B cell (primary cell): ENCODE measurements around the gene MED12L. TPM values are rescaled to one million over a fixed set of nuclear protein-coding genes. Genes with fewer than 3 reads are reported as not detected.
A peak's percentile ranks its signal among the peaks of the same experiment; 100 is the strongest.

Experiments
- ATAC-seq: fragments of 200-7000 bp; cut with Tn5 transposase; one replicate; pipeline ENCODE4 v1.10.0; 2021; ENCODE audit warnings: low read depth, mild to moderate bottlenecking, moderate number of reproducible peaks, moderate library complexity
- CTCF ChIA-PET: fragments of 350-600 bp; sonication (Branson Sonifier 250); formaldehyde crosslinking; loops from one replicate; lab custom pipeline; 2021; ENCODE audit warnings: antibody characterized with exemption, inconsistent platforms; lab: Charles Lee
- POLR2A ChIA-PET: fragments of 350-600 bp; sonication (Branson Sonifier 250); formaldehyde crosslinking; loops from one replicate; lab custom pipeline; 2021; ENCODE audit warnings: antibody characterized with exemption; lab: Charles Lee
- DNase-seq: peaks from one replicate; pipeline ENCODE4 v3.0.0; 2013
- H2AFZ ChIP-seq: 2 replicates; pipeline ENCODE4 v1.6.1; 2012; ENCODE audit warnings: mild to moderate bottlenecking, low read depth, low read length; ENCODE audit not compliant: insufficient read depth, poor library complexity, severe bottlenecking
- H3K27ac ChIP-seq, 2 donors: 1 replicate in 1 of 2; 2 replicates in 1 of 2; pipeline ENCODE4 v1.5.1; 2012 to 2013; ENCODE audit warnings: low read length in 2 of 2, mild to moderate bottlenecking in 2 of 2, moderate library complexity in 1 of 2
- H3K27me3 ChIP-seq, 4 experiments: fragments of 200-600 bp in 1 of 4; sonication (generic) in 1 of 4; replicated peaks in 1 of 4; 1 replicate in 2 of 4; 2 replicates in 2 of 4; pipeline versions ENCODE4 v1.6.1 to v1.7.0; 2013 to 2016; ENCODE audit warnings: low read length in 3 of 4, mild to moderate bottlenecking in 2 of 4, mixed read lengths in 1 of 4, moderate library complexity in 1 of 4; ENCODE audit not compliant: insufficient read depth in 4 of 4, control insufficient read depth in 3 of 4; ENCODE audit errors: control extremely low read depth in 1 of 4
- H3K36me3 ChIP-seq, 2 experiments: replicated peaks in 1 of 2; 1 replicate in 1 of 2; 2 replicates in 1 of 2; pipeline versions ENCODE4 v1.6.1 to v1.7.1; 2013; ENCODE audit warnings: low read length in 1 of 2; ENCODE audit not compliant: insufficient read depth in 2 of 2, control insufficient read depth in 1 of 2; ENCODE audit errors: control extremely low read depth in 1 of 2, extremely low read depth in 1 of 2
- H3K4me1 ChIP-seq, 2 donors: fragments of 200-600 bp in 1 of 2; sonication (generic) in 1 of 2; 1 replicate in 1 of 2; 2 replicates in 1 of 2; pipeline versions ENCODE4 v1.5.1 to v1.6.1; 2013 to 2017; ENCODE audit warnings: low read length in 2 of 2; ENCODE audit not compliant: control insufficient read depth in 2 of 2, insufficient read depth in 2 of 2
- H3K4me2 ChIP-seq: replicated peaks from 2 replicates; pipeline ENCODE3; 2012; ENCODE audit warnings: mild to moderate bottlenecking, low read depth, low read length; ENCODE audit not compliant: poor library complexity, severe bottlenecking
- H3K4me3 ChIP-seq, 5 experiments: fragments of 200-600 bp in 1 of 5; sonication (generic) in 1 of 5; 1 replicate in 3 of 5; 2 replicates in 2 of 5; pipeline versions ENCODE4 v1.5.1 to v1.7.0; 2011 to 2016; ENCODE audit warnings: low read length in 4 of 5, mild to moderate bottlenecking in 4 of 5, low read depth in 2 of 5, control low read depth in 1 of 5, moderate library complexity in 1 of 5; ENCODE audit not compliant: insufficient read depth in 1 of 5; ENCODE audit errors: control extremely low read depth in 1 of 5, extremely low read depth in 1 of 5
- H3K79me2 ChIP-seq: fragments of 200-600 bp; sonication (generic); one replicate; pipeline ENCODE4 v1.6.0; 2016; ENCODE audit warnings: low read length; ENCODE audit not compliant: control insufficient read depth, insufficient read depth
- H3K9ac ChIP-seq: fragments of 200-600 bp; sonication (generic); 2 replicates; pipeline ENCODE4 v1.6.1; 2017; ENCODE audit warnings: mild to moderate bottlenecking, low read length, moderate library complexity
- H3K9me3 ChIP-seq, 3 donors: one replicate each; pipeline versions ENCODE4 v1.6.1 to v1.7.1; 2013; ENCODE audit warnings: low read length in 2 of 3; ENCODE audit not compliant: control insufficient read depth in 2 of 3, insufficient read depth in 1 of 3; ENCODE audit errors: control extremely low read depth in 1 of 3
- H4K20me1 ChIP-seq: 2 replicates; pipeline ENCODE4 v1.6.0; 2012; ENCODE audit warnings: mild to moderate bottlenecking, low read length; ENCODE audit not compliant: insufficient read depth, control insufficient read depth, poor library complexity, severe bottlenecking
- H3K27ac Mint-ChIP-seq: one replicate; pipeline ENCODE4 v1.8.0; 2021; ENCODE audit warnings: mixed read lengths
- H3K27me3 Mint-ChIP-seq: one replicate; pipeline ENCODE4 v1.8.0; 2021; ENCODE audit warnings: mixed read lengths
- H3K4me1 Mint-ChIP-seq: one replicate; pipeline ENCODE4 v1.8.0; 2021; ENCODE audit warnings: mixed read lengths
- H3K4me3 Mint-ChIP-seq: one replicate; pipeline ENCODE4 v1.8.0; 2021; ENCODE audit warnings: mixed read lengths
- H3K9me3 Mint-ChIP-seq: one replicate; pipeline ENCODE4 v1.8.0; 2022; ENCODE audit warnings: mixed read lengths; ENCODE audit not compliant: insufficient read depth
- EZH2 ChIP-seq: IDR thresholded peaks from 2 replicates; pipeline ENCODE4 v1.6.1; 2012; ENCODE audit warnings: borderline replicate concordance, low read depth, mild to moderate bottlenecking, moderate library complexity, low read length; ENCODE audit not compliant: insufficient read depth, poor library complexity, severe bottlenecking
- WGBS: methylation state at CpG from one replicate; pipeline ENCODE4 v1.1.5; 2013; ENCODE audit warnings: missing lambda C conversion rate; ENCODE audit not compliant: insufficient coverage; 5-methylcytosine and 5-hydroxymethylcytosine counted together
- intact Hi-C: fragments of 100-400 bp; cut with micrococcal nuclease; formaldehyde crosslinking; loops from one replicate; pipeline ENCODE4 v1.10.0; 2022
- polyA plus RNA-seq: library from polyadenylated mRNA; depleted of rRNA; stranded (reverse); fragments of >200 nt; gene quantifications from 2 replicates; pipeline ENCODE4 v1.2.3, GENCODE V29; 2012
- total RNA-seq, 2 donors: library from RNA; stranded (reverse); fragments of 120-200 nt in 1 of 2; gene quantifications; 1 replicate in 1 of 2; 2 replicates in 1 of 2; pipeline versions ENCODE4 v1.2.3 to v1.2.4, GENCODE V29; 2013 to 2022
- TF ChIP-seq, protein P1 (sequence below): fragments of 200-600 bp; IDR thresholded peaks from one replicate; pipeline ENCODE4 v1.8.0; 2022; ENCODE audit warnings: antibody characterized with exemption, mild to moderate bottlenecking

Gene MED12L
- total and polyA plus RNA-seq, 2 donors (not counting 1 experiment from before 2014, with no cell fraction given) = 0.07 to 0.30 TPM

GRCh38 chr3:151269631-151270030, 184.2 kb downstream of the MED12L start:
- no peaks in the 10 kb centered on the region for H3K27me3 ChIP-seq
- H2AFZ ChIP-seq = no peak overlapping the region
- CTCF ChIA-PET = interaction anchor here (1.1 to 10.2 kb wide), 2 partner anchors 9 to 101 kb away, joined by 4 to 115 read pairs; partner anchors contain the start of gene P2RY14
- Mint-ChIP-seq H3K4me3 (peak overlapping the region; percentile 27), H3K27ac (peak overlapping the region; percentile 58), H3K27me3 (no peaks in the 10 kb centered on the region), H3K4me1 (peaks cover 83% of the 10 kb centered on the region), H3K9me3 (no peaks in the 10 kb centered on the region)
- intact Hi-C loops = loop anchor here (5.0 to 10.0 kb wide), 4 partner anchors 667 to 1953 kb away; partner anchors contain the start of genes RAP2B and SELENOT
- TF ChIP-seq EZH2 = no peak
- TF ChIP-seq, protein P1, sequence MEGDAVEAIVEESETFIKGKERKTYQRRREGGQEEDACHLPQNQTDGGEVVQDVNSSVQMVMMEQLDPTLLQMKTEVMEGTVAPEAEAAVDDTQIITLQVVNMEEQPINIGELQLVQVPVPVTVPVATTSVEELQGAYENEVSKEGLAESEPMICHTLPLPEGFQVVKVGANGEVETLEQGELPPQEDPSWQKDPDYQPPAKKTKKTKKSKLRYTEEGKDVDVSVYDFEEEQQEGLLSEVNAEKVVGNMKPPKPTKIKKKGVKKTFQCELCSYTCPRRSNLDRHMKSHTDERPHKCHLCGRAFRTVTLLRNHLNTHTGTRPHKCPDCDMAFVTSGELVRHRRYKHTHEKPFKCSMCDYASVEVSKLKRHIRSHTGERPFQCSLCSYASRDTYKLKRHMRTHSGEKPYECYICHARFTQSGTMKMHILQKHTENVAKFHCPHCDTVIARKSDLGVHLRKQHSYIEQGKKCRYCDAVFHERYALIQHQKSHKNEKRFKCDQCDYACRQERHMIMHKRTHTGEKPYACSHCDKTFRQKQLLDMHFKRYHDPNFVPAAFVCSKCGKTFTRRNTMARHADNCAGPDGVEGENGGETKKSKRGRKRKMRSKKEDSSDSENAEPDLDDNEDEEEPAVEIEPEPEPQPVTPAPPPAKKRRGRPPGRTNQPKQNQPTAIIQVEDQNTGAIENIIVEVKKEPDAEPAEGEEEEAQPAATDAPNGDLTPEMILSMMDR = no peak
- peak overlapping the region in 1 of 2 donors; percentile 2 for H3K27ac ChIP-seq
- H3K4me2 ChIP-seq = no peak overlapping the region
- peaks cover 44% of the 10 kb centered on the region for H3K79me2 ChIP-seq
- peaks cover 54 to 73% of the 10 kb centered on the region in 2 donors for H3K4me1 ChIP-seq
- peaks cover 0 to 1% of the 10 kb centered on the region in 2 experiments for H3K36me3 ChIP-seq
- ATAC-seq (no peak), DNase-seq (no peak)
- POLR2A ChIA-PET = no interaction called here
- WGBS = 75% methylated on average over 2 of the region's 5 CpGs
- no peaks in the 10 kb centered on the region for H3K9me3 ChIP-seq
- H3K9ac ChIP-seq = no peak overlapping the region
- no peaks in the 10 kb centered on the region for H4K20me1 ChIP-seq
- no peak overlapping the region for H3K4me3 ChIP-seq

DNA sequence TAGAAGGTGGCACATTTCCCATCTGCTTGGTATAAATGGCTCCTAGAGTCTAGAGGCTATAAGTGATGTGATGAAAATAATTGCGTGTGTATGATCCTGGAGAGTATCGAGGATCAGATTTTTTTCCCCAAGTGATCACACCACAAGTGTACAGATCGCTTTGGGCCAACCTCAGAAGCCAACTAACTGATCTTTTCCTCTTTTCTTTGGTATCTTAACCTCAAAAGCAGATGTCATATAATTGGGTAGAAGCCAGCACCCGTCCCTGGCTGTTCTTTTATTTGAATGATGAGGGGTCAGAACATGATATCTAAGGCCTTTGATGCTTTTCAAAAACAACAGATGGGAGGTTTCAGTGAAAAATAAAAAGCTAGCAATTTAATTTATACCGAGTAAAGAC, 189.6 kb downstream of the MED12L start:
- Histone ChIP-seq H2AFZ (peak overlapping the region; percentile 14), H3K79me2 (peaks cover 32% of the 10 kb centered on the region), H3K9me3 (no peaks in the 10 kb centered on the region), H4K20me1 (no peaks in the 10 kb centered on the region), H3K27me3 (no peaks in the 10 kb centered on the region), H3K9ac (peak overlapping the region; percentile 3), H3K4me2 (peak overlapping the region; percentile 73), H3K36me3 (peaks cover 0 to 1% of the 10 kb centered on the region in 2 experiments), H3K27ac (peak overlapping the region; percentile 91 to 96), H3K4me3 (no peak overlapping the region), H3K4me1 (peaks cover 68 to 83% of the 10 kb centered on the region in 2 donors)
- Mint-ChIP-seq H3K4me3 (peak overlapping the region; percentile 36), H3K9me3 (no peaks in the 10 kb centered on the region), H3K27ac (peak overlapping the region; percentile 76), H3K27me3 (no peaks in the 10 kb centered on the region), H3K4me1 (peaks cover 82% of the 10 kb centered on the region)
- CTCF ChIA-PET = interaction anchor here (1.4 to 9.6 kb wide), 4 partner anchors 10 to 105 kb away, joined by 5 to 460 read pairs (median 158); no protein-coding TSS in a partner anchor
- intact Hi-C loops = loop anchor here (5.0 kb wide), 3 partner anchors 52 to 728 kb away; partner anchors contain the start of genes EIF2A, P2RY12, P2RY13 and SERP1
- no peak for TF ChIP-seq EZH2
- TF ChIP-seq, protein P1 = no peak
- WGBS = no CpG with 5 or more reads among the region's 5 CpGs
- DNase-seq (peak; percentile 48), ATAC-seq (no peak)
- POLR2A ChIA-PET = interaction anchor here (2.0 kb wide), 1 partner anchor 9 kb away, joined by 14 read pairs; no protein-coding TSS in a partner anchor
